GM18868 (cell line): ENCODE results near the gene DERL2.
A peak's percentile ranks its signal among the peaks of the same experiment; 100 is the strongest.

Experiments
- ATAC-seq: cut with Tn5 transposase; IDR thresholded peaks from one replicate; pipeline ENCODE4 v1.9.1; 2021; ENCODE audit warnings: mild to moderate bottlenecking, moderate library complexity; ENCODE audit not compliant: unreplicated experiment

DERL2 gene

DNA sequence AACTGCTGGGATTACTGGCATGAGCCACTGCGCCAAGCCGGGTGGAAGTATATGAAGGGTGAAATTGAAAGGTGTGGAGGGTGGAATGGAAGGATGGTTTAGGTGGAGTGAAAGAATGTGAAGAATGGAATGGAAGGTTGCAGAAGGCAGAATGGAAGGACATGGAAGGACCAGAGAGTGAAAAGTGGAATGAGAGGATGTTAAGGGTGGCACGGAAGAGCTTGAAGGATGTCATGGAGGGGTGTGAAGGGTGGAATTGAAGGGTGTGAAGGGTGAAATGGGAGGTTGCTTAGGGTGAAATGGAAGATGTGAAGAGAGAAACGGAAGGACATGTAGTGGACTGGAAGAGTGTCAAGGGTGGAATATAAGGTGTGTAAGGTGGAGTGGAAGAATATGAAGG lies 16.6 kb upstream of the DERL2 start:
- no peak for ATAC-seq

DNA sequence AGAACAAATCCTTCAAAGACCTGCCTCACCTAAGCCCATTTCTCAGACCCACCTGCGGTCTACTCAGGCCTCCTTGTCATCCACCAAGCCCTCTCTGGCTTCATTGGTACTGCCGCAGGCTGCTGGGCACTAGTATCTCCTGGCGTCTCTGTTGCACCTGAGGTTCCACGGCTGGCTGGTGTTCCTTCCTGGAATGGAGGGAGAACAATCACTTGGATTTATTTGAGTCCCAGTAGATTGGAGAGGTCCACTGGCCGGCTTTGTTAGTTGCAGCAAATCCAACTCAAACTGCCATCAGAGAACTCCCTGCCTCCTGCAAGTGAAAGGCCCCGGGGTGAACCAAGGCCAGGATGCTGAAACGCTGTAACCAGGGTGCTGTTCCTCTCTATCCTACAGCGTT lies 15.7 kb upstream of the DERL2 start:
- ATAC-seq, result no peak

DNA sequence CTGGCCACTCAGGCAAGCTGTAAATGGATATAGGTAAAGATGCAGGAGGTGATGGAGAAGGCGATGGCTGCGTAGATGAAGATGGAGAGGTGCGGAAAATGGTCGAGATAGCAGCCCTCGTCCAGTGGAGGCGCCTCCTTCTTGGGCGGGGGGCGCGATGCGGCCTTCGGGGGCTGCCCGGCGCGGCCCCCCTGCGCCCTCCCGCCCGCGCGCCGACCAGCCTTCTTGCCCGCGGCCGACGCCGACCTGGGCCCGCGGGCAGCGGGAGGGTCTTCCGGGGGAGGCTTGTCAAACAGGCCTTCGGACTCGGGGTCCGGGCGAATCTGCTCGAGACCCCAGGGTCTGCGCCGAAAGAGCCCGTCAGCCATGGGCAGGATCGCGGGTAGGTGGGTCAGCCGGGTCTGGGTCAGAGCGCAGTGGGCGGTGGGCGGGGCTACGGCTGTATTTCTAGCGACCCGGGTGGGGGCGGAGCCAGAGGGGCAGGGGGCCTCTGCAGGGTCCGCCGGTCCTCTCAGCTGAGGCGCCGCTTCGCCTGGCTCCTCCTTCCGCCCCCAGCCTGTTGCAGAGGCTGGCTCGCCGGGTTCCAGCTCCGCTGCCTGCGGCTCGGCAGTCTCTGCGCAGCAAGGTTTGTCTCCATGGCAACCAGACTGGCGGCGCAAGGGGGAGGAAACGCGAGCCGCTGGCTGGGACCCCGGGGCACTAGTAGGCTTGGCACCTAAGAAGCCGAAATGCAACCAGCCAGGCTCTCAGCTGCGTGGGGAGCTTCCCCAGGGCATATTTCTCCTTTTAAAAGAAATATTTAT lies 14.8 kb upstream of the DERL2 start:
- ATAC-seq, result peak; percentile 56

DNA sequence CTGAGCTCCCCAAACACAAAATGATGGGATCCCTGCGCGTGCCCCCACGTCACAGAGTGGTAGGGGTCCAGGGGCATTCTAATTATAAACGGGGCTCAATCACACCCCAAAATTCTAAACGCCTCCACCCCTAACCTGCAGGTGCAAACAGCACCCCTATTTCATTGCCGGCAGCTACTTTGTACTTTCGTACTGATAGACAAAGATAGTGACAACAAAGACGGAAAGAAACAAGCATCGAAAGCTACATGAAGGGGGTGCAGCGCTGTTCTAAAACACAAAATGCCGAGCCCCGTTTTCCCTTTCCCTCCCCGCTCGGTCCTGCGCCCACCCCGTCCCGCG lies 14.2 kb upstream of the DERL2 start:
- ATAC-seq, result no peak

DNA sequence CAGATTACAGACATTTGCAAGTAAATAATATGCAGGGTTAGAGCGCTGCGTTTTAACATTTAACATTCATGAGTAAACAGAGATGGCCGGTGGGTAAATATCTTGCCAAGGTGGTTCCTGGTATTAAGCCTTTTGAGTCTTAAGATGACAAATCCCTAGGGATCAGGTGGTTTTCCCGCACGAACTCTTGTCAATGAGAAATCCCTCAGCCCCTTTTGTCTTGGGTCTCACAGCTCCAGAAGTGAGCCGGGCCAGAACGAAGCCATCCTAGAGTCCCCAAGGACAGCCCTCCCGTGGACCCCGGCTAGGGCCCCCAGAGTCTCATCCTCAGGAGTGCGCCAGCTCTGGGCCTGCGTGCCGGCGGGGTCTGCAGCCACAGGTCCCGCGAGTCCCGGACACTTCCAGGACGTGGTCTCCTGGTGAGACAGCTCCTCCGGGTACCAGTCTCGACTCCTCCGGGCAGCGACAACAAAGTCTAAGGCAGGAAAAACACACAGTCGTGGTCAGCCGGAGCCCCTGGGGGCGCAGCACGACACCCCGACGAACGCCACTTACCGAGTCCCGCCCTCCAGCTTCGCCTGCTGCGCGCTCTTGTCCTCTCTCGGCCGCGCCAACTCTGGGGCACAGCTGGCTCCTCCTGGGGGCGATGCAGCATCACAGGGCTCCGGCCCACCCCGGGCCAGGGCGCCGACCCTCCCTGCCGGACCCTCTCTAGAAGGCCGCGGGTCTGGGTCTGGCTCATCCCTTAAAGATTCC lies 13.7 kb upstream of the DERL2 start:
- ATAC-seq, result no peak

DNA sequence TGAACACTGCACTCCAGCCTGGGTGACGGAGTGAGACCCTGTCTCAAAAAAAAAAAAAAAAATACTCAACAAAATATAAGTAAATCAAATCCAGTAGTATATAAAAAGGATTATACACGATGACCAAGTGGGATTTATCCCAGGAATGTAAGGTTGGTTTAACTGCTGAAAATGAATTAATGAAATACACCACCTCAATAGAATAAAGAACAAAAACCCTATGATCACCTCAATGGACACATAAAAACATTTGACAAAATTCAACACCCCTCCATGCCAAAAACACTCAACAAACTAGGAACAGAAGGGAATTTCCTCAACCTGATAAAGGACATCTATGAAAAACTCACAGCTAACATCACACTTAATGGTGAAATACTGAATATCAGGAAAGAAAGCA lies 7.0 kb upstream of the DERL2 start:
- ATAC-seq, result no peak

DNA sequence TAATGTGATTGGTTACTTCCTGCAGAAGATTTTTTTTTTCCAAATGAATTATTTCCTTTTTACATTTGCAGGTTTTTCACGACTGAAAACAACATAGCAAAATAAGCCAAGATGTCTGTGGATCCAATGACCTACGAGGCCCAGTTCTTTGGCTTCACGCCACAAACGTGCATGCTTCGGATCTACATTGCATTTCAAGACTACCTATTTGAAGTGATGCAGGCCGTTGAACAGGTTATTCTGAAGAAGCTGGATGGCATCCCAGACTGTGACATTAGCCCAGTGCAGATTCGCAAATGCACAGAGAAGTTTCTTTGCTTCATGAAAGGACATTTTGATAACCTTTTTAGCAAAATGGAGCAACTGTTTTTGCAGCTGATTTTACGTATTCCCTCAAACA lies 2.8 kb upstream of the DERL2 start:
- ATAC-seq, result no peak

DNA sequence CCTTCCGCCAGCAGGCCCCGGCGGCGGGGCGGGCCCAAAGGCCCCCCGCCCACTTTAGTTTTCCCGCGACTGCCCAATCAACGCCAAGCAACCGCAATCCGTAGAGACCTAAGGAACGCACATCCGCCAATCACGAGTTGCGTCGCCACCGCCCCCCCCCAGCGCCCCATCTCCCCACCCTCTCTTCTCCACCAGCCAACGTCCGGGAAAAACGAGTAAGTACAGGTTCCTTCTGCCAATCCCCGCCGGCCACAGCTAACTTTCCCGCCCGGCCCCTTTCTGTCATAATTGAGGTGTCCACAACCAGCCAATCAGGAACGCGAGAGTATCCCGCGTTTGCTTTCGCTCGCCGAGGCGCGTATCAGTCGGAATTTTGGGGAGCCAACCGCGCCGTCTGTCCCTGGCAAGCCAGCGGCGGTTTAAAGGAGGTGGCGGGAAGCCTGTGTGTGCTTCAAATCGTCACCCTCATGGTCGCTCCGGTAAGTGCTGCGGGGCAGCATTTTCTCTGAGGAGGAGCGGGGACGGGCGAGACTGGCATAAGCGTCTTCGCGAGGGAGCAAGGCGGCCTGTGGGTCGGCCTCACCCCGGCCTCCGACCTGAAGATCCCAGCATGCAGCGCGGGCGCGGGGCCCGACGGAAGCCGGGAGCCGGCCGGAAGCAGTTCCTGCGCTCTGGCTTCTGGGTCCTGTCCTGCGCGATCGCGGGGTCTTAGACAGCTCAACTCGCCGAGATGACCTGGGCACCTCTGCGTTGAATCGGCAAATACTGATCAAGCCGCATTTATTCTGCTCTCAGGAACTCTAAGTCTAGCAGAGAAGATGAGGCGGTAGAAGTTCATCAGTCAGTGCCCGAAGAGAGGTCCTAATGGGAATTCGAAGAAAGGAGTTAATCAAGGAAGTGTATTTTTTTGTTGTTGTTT lies 487 bp upstream of the DERL2 start, which contains the start of gene MIS12:
MIS12 (plus strand) TSS at position 361 of the 919 bp plus-strand sequence. CDS start 2,297 bp downstream, outside the sequence.
- peak; percentile 90 for ATAC-seq

DNA sequence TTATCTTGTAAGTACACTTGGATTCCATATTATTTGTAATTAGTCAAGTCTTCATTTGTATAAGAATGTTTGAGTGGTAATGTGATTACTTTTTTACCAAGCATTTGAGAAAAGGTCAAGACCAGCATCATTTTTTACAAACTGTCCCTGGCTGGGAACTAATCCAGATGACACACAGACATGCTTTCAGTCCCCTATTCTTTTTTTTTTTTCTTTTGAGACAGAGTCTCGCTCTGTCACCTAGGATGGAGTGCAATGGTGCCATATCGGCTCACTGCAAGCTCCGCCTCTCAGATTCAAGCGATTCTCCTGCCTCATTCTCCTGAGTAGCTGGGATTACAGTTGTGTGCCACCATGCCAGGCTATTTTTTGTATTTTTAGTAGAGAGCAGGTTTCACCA lies 4.5 kb downstream of the DERL2 start:
- ATAC-seq, result no peak

DNA sequence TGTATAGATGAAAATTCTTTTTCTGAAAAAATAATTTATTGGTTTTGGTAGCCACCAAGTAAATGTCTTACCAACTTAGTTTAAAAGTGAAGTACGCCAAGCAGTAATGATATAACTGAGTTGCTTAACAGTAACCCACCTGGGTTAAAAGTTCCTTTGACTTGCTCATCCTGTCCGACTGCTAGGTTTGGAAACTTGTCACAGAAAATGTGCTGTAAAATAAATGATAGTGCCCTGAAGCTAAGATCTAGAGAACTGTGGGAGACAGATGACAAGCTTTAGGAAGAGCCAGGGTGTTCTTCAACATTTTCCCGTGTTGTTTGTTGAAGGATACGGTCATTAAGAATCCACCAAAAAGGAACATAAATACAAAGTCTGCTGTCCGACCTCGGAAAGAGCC lies 5.0 kb downstream of the DERL2 start:
- no peak for ATAC-seq

DNA sequence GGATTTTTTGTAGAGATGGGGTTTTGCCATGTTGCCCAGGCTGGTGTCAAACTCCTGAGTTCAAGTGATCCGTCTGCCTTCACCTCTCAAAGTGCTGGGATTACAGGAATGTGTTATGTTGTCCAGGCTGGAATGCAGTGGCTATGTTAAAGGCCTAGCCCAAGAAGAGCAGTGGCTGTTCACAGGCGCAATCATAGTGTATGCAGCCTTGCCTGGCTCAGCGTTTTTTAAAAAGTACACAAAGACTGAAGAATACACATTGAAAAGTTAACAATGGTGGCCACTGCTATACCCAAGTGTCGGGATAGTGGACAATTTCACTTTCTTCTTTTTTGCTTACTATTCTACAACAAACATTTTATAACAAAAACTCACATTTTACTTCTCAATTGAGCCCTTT lies 7.0 kb downstream of the DERL2 start:
- no peak for ATAC-seq

DNA sequence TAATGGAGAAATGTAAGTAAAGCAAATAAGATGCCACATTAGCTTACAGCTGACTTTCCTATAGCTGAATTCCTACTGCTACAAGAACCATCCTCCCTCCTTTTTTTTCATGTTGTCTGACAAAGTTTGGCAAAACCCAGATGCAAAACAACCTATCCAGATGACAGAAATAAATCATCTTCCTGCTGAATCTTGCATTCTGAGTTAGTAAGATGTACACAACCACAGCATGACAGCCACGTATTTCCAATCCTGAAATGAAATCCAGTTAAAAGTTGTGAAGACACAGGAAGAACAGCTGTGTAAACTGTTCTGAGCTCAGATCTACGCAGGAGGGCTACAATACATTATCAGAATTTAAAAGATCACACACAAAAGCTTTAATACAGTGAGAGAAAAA lies 12.1 kb downstream of the DERL2 start:
- no peak for ATAC-seq

DNA sequence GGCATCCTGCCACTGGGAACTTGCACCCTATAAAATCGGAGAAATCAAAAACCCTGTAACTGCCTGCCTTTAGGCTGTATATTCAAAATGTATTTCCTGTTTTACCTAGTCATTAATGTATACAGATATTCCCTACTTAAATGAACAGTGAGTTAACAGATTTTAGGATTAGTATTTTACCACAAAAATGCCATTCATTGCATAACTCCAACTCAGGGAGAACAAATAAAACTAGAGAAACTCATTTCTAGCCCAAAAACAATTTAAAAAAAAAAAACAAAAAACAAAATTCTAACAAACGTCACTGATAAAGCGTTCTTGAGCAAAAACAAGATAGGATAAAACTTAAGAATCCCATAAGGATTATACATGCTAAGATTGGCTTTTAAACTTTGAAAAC lies 13.5 kb downstream of the DERL2 start:
- ATAC-seq, result no peak

DNA sequence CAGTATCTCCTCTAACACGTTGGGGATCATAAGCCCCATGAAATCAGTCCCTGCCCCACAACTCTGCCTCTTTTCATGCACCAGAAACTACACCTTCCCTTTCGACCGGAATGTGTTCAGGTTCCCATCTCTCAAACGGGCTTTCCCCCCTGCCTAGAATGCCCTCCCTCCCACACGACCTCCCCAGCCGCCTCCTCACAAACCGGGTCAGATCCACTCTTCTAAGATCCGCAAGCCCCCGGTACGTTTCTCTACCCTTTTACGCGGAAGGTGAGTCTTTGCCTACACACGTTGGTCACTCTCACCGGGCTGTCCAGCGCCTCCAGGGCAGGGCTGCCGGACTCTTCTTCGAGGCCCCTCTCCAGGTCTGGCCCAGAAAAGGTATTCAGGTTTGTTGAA lies 17.9 kb downstream of the DERL2 start:
- ATAC-seq, result no peak

DNA sequence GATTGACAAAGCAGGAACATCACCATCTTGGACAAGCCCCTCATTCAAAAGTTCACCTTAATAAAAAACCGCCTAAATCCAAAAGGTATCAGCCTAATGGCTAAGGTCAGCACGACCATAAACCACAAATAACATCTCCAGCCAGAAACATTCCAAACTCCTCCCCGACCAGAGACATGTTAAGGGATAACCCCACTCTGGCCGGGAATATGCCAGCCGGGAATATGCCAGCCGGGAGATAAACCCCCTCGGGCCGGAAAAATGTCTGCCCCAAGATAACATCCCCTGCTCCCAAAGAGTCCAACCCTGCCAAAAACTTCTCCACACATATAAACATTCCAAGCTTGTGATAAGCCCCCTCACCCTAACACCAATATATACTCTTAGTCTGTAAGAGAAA lies 18.6 kb downstream of the DERL2 start:
- no peak for ATAC-seq

DNA sequence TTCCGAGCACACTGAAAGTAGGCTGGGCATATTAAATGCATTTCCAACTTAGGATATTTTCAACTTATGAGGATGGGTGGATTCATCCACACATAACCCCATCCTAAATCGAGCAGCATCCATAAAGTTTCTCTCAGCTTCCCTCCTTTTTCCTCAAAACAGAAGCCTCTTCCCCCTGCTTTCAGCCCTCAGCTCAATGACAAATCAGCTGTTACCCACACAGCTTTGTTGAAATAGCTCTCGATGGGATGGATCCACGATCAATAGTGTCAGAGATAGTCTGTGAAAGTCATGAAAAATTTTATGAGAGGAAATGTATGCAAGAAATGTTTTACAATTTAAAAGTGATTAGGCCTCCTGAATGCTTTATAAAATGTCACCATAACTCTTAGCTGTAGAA lies 19.7 kb downstream of the DERL2 start:
- ATAC-seq, result no peak

DNA sequence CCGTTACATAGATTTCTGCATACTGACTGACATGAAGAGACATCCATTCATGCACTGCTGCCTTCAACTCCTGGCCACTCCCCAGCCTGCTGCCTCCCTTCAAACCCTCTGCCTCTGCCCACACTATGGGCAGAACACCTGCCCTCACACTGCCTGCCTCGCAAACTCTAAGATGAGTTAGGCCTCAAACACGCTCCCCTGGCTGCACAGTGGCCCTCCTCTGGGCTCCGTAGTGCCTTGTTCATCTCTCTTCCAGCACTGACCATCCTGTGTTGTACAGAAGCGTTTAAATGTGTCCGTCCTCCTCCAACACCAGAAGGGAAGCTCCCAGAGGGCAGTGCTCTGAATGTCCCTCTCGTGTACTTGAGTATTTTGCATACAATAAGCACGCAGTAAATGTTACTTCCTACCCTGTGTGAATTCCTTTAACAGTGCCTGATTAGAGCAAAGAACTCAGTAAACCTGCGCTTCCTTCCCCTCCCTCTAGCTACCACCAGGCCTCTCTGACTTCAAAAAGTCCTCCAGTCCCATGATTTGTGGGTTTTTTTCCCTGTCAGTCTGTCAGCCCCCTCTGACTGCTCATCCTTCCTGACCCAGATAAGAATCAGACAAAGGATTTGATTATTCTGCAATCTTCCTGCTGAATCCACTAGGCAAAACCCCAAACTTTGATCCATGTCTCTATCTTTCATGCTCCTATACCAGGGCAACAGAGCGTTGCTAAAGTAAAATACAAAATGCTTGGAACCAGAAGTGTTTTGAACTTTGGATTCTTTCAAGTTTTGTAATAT lies 21.1 kb downstream of the DERL2 start:
- no peak for ATAC-seq

DNA sequence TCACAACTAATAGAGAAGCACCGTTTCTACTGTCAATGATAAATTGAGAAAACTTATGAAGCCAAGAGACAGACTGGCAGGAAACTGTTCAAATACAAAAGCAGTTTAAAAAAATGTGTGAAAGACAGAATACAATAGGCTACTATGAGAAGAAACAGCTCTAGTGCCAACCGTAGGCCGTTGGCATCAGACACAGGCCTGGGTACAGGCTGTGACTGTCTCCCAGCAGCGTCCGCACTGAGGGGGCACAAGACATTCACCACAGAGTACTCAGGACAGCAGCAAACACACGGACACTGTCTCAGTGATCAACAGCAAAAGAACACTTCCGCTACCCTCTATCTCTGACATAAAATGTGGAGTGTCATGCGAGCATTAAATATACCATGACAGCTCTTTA lies 39.2 kb downstream of the DERL2 start:
- no peak for ATAC-seq

DNA sequence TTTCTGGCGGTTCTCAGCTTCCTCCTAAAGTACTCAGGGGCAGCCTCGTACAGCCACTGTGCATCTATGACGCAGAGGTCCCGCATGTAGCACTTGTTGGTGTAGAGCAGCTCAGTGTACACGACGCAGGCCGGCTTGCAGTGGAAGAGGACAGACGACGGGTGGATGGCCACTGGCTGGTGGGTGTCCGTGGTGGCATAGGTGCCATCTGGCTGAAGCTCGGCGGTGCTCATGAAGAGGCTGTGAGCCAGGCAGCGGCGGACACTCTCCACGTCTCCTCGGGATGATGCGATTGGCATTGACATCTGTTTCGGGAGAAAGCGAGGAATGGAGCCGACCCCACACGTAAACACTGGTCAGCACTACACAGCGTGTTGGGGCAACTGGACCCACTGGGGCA lies 41.8 kb downstream of the DERL2 start:
- no peak for ATAC-seq

DNA sequence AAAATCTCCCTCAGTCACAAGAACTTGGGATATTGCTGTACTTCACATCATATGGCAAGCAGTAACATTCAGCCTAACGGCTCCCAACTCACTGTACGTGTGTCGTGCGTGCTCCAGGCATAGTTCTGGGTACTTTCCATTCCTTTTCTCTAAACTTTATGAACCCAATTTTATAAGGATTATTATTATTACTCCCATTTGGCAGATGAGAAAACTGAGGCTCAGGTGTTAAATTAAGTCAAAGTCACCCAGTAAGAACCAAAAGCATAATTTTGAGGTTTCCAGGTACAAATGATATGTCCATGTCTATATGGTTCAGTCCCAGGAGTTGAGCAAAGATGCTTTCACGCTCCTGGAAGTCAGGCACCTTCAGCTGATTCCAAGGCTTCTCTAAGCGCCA lies 42.2 kb downstream of the DERL2 start:
- no peak for ATAC-seq

DNA sequence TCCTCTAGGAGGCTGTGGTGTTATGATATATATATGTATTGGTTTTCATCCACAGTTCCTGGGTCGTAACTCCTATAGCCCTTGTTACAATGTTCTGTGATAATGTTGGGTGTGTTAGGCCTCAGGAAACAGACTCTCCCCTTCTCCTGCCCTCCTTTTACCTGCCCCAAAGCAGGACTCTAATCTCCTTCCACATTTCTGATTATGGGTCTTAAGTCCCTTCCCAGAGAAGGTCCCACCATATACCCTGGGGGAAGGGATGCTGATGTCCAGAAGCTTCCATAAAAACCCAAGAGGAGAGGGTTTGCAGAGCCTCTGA lies 46.6 kb downstream of the DERL2 start:
- ATAC-seq, result no peak
